GM19372 (cell line): ENCODE data around the gene HLA-DRB1.
"Not testable (repeated sequence)": the region's sequence is repeated elsewhere in the genome, so short reads cannot be mapped to it uniquely, and the experiment has no call there.

Experiments used
- ATAC-seq: cut with Tn5 transposase; IDR thresholded peaks from one replicate; pipeline ENCODE4 v1.9.1; 2021; ENCODE audit warnings: mild to moderate bottlenecking, low read depth, moderate library complexity; ENCODE audit not compliant: unreplicated experiment

The HLA-DRB1 gene

GRCh38 chr6:32609731-32610640 is 20.3 kb upstream of the HLA-DRB1 start:
- peak; percentile 90 for ATAC-seq

GRCh38 chr6:32609391-32609730 is 19.7 kb upstream of the HLA-DRB1 start:
- ATAC-seq = no peak

GRCh38 chr6:32608362-32608761 is 18.7 kb upstream of the HLA-DRB1 start:
- no peak for ATAC-seq

GRCh38 chr6:32607988-32608298 is 18.3 kb upstream of the HLA-DRB1 start:
- no peak for ATAC-seq

- no peak for ATAC-seq
These were observed 17.8 kb upstream of the HLA-DRB1 start for GRCh38 chr6:32607263-32607987.

- ATAC-seq = no peak
These were observed 14.8 kb upstream of the HLA-DRB1 start for GRCh38 chr6:32604434-32604877.

- no peak for ATAC-seq
These were observed 14.2 kb upstream of the HLA-DRB1 start for GRCh38 chr6:32603888-32604287.

- no peak for ATAC-seq
These were observed 13.6 kb upstream of the HLA-DRB1 start for GRCh38 chr6:32603222-32603621.

GRCh38 chr6:32602383-32602782 is 12.7 kb upstream of the HLA-DRB1 start:
- ATAC-seq = no peak

GRCh38 chr6:32597024-32597423 is 7.4 kb upstream of the HLA-DRB1 start:
- no peak for ATAC-seq

GRCh38 chr6:32590713-32591112 is 1.1 kb upstream of the HLA-DRB1 start:
- not testable (repeated sequence) for ATAC-seq

- no peak for ATAC-seq
These were observed 1.5 kb downstream of the HLA-DRB1 start for GRCh38 chr6:32588156-32588555.

- no peak for ATAC-seq
These were observed 6.1 kb downstream of the HLA-DRB1 start for GRCh38 chr6:32583527-32583898.

GRCh38 chr6:32581315-32582095 is 8.1 kb downstream of the HLA-DRB1 start:
- ATAC-seq = no peak

- ATAC-seq = no peak
These were observed 9.1 kb downstream of the HLA-DRB1 start for GRCh38 chr6:32580593-32580992.

- no peak for ATAC-seq
These were observed 10.7 kb downstream of the HLA-DRB1 start for GRCh38 chr6:32578962-32579361.

GRCh38 chr6:32577493-32577892 is 12.2 kb downstream of the HLA-DRB1 start:
- not testable (repeated sequence) for ATAC-seq

GRCh38 chr6:32576250-32576649 is 13.4 kb downstream of the HLA-DRB1 start:
- ATAC-seq = no peak

- no peak for ATAC-seq
These were observed 19.2 kb downstream of the HLA-DRB1 start for GRCh38 chr6:32570363-32570905.

- ATAC-seq = no peak
These were observed 21.1 kb downstream of the HLA-DRB1 start for GRCh38 chr6:32568561-32568960.

- no peak for ATAC-seq
These were observed 22.7 kb downstream of the HLA-DRB1 start for GRCh38 chr6:32566957-32567356.
